Measurements from ENCODE around the gene CEMP1. TPM values are rescaled to one million over a fixed set of nuclear protein-coding genes. Genes with fewer than 3 reads are reported as not detected.

Gene CEMP1
- total RNA-seq, 1 donor from 2014 or later, result not detected

DNA sequence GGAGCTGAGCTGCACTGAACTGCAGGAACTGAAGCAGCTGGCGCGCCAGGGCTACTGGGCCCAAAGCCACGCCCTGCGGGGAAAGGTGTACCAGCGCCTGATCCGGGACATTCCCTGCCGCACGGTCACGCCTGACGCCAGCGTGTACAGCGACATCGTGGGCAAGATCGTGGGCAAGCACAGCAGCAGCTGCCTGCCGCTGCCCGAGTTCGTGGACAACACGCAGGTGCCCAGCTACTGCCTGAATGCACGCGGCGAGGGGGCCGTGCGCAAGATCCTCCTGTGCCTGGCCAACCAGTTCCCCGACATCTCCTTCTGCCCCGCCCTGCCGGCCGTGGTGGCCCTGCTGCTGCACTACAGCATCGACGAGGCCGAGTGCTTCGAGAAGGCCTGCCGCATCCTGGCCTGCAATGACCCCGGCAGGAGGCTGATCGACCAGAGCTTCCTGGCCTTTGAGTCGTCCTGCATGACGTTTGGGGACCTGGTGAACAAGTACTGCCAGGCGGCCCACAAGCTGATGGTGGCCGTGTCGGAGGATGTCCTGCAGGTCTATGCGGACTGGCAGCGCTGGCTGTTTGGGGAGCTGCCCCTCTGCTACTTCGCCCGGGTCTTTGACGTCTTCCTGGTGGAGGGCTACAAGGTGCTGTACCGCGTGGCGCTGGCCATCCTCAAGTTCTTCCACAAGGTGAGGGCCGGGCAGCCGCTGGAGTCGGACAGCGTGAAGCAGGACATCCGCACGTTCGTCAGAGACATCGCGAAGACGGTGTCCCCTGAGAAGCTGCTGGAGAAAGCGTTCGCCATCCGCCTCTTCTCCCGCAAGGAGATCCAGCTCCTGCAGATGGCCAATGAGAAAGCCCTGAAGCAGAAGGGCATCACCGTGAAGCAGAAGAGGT is 34.7 kb downstream of the CEMP1 start:
- peak; percentile 67 for DNase-seq (ENCODE audit: missing footprints)
- ATAC-seq, result no peak
- intact Hi-C loops (cut with DNase I), result loop anchor here (5.0 kb wide), 1 partner anchor 34 kb away; the partner anchor contains the start of gene TEDC2

DNA sequence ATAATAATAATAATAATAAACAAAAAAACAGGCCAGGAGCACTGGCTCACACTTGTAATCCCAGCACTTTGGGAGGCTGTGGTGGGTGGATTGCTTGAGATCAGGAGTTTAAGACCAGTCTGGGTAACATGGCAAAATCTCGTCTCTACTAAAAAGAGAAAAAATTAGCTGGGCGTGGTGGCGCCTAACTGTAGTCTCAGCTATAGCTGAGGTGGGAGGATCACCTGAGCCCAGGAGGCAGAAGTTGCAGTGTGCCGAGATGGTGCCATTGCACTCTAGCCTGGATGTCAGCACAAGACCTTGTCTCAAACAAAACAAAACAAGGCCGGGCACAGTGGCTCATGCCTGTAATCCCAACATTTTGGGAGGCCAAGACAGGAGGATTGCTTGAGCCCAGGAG is 36.2 kb downstream of the CEMP1 start:
- peak; percentile 40 for DNase-seq (ENCODE audit: missing footprints)
- ATAC-seq, result no peak
- intact Hi-C loops (cut with DNase I), result loop anchor here (5.0 kb wide), 1 partner anchor 33 kb away; the partner anchor contains the start of gene TEDC2

DNA sequence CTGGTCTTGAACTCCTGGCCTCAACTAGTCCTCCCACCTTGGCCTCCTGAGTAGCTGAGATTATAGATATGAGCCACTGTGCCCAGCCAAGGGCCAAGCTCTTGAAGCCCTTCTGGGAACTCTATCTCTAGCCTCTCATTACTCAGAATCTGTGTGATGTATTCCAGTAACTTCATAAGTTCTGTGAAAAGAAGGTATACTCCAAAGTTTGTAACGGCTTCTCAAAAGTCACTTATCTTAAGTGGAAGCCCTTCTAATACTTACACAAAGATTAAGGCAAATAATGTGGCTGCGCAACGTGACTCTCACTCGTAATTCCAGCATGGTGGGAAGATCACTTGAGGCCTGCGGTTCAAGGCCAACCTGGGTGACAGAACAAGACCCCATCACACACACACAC is 36.6 kb downstream of the CEMP1 start:
- ATAC-seq (no peak), DNase-seq (ENCODE audit: missing footprints) (no peak)
- intact Hi-C loops (cut with DNase I), result loop anchor here (5.0 kb wide), 1 partner anchor 32 kb away; the partner anchor contains the start of gene TEDC2

DNA sequence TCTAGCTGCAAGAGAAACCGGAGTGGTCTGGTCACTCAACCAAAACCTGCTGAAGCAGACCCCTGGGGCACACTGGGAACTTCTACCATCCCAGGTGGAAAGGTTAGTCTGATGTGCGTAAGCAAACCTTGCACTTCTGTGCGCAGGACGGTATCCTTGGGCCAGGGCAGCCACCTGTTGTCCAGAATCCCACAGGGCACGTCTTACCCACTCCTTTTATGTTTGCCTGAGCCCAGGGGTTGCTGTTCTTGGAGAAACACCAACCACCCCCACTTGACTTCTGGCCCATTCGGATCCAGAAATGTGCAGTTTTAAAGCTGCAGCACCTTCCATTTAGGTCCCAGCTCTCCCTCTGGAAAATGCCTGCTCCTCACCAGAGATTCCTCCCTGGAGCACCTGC is 37.6 kb downstream of the CEMP1 start:
- intact Hi-C loops (cut with DNase I), result no loop called here
- DNase-seq (ENCODE audit: missing footprints) (peak; percentile 49), ATAC-seq (no peak)

DNA sequence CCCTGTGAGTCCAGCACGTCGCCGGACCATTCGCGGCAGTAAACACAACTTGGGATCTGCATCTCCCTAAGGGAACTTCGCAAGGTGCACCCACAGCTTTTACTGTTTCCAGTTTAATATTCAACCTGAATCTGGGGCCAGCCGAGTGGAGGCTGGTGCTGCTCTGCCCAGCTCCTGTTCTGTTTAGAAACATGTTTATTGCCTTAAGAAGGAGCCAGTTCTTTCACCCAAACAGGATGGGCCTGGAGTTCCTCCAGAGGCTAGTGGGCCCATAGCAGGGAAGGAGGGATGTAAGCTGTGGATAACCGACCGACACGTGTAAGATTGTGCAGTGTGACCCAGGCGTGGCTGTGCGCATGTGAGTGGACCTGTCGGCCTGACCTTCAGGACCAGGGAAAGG is 38.9 kb downstream of the CEMP1 start:
- intact Hi-C loops (cut with DNase I), result no loop called here
- no peak for DNase-seq (ENCODE audit: missing footprints)
- ATAC-seq, result no peak

DNA sequence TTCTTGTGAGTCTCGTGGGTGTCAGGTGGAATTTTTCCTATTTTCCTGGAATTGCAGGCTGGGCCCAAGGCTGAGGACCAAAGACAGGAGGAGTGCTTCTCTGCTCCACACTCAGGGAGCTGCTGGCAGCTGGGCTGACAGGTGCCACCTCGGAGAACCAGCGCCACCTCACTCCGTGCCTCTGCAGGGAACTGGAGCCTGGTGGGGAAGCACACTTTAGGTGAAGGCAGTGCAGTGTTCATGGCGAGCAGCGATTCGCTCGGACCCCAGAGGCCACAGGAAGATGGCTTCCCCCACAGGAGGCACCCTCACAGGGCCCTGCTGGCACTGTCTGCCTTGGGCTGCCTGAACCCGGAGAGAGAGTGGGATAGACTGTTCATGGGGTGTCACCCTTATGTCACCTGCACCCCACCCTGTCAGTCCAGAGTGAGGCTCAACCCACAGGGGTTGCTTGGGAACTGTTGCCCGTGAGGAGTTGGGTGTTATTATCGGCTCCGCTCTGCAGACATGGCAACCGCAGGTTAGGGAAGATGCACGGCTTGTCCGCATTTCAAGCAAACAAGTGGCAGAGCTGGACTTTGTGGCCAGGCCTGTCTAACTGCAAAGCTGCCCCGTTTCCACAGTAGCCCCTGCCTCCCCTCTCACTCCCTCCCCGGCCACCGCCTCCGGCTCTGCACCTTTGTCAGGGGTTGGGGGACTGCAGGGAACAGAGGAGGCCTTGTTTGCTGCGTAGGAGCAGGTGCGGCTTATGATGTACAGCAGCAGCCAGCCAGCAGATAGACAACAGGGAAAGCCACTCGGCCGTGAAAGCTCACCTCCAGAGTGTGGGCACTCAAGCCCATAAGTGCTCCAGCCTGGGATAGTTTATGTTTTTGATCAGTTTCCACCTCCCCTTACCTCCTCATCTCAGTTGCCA is 40.8 kb downstream of the CEMP1 start:
- DNase-seq (ENCODE audit: missing footprints), result peak; percentile 62
- no peak for ATAC-seq
- intact Hi-C loops (cut with DNase I), result no loop called here

DNA sequence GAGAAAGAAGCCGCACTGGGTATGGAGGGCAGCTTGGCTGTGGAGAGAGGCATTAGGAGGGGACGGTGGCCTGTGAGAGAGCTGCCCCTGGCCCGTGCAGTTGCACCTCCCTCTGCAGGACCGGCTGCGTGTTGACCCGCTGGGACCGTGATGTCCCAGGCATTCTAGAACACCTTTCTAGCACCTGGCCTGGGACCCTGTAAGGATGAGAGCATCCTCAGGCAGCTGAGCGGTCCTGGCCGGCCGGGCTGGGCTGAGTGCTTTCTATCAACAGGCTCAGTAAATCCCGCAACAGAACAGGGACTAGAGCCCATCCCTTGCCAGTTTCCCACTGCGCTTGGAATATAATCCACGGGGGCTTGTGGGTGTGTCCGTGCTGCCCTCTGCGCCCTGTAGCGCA is 41.6 kb downstream of the CEMP1 start:
- DNase-seq (ENCODE audit: missing footprints) (peak; percentile 46), ATAC-seq (no peak)
- intact Hi-C loops (cut with DNase I), result no loop called here

DNA sequence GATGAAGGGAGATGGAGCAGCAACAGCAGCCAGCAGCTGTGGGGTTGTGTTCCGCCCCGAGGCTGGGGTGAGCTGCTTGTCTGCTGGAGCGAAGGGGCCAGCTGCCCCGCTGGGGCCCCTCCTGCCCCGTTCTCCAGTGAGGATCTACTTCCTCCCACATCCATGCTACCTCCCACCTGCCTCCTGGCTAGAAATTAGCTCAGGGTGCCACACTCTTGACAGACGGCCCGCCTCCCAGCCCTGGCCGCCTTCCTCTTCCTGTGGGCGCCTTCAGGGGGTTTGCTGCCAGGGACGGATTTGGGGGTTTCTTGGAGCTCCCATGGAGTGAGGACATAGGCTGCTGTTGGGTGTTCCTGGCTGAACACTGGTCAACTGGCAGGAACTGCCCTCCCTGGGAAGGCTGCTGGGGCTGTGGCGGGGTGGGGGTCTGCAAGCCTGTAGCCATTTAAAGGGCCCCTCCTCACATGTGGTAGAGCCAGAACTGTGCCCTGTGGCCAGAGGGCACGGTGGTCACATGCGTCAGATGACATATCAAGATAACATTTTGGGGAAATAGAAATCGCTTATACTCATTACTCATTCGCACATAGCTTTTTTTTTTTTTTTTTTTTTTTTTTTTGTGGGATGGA is 43.2 kb downstream of the CEMP1 start:
- DNase-seq (ENCODE audit: missing footprints) (peak; percentile 43), ATAC-seq (no peak)
- intact Hi-C loops (cut with DNase I), result no loop called here

DNA sequence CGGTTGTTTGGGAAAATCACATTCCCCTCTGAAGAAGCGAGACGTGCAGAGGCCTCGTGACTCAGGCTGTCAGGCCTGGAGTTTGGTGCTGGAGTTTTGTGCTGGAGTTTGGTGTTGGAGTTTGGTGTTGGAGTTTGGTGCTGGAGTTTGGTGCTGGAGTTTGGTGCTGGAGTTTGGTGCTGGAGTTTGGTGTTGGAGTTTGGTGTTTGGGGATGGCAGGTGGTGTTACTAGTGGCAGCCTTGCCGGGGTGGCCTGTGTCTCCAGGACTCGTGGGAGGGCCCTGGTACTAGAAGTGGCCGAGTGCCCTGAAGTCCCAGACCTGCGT is 43.7 kb downstream of the CEMP1 start:
- intact Hi-C loops (cut with DNase I), result no loop called here
- ATAC-seq (no peak), DNase-seq (ENCODE audit: missing footprints) (peak; percentile 11)

DNA sequence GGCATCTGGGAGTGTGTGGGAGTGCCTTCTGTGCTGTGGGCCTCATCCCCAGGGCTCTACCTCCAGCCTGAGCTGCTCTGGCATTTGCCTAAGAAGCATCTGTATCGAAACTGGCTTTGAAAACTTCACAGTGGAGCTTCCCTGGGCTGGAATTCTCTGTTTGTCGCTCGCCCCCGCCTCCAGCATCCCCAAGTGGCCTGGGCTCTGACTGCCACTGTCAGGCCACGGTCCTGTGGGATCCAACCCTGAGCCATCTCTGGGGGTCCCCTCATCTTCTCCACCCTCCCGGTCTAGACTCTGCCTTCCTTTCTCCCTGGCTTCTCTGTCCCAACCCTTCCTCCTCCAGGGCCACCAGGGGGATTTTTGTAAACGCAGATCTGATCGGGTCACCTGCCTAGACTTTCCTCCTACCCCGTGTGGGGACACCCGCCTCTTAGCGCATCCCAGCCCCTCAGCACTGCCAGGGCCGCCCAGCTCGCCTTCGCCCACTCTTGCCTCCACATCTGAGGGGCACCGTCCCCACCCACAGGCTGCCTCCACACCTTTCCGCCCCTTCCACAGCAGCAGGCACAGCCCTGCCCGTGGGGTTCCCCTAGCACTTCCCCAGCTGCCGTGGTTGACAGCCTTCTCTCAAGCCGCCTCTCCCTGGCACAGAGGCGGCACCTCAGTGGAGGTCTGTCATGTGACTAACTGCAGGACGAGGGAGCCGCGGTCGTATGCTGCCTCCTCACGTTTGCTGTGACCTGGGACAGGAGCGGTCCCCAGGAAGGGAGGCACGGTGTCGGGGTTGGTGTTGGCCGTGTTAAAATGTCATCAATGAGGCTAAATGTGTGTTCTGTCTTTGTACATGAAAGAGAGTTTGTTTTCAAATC is 44.3 kb downstream of the CEMP1 start:
- ATAC-seq (peak; percentile 69), DNase-seq (ENCODE audit: missing footprints) (peak; percentile 74)
- intact Hi-C loops (cut with DNase I), result no loop called here

DNA sequence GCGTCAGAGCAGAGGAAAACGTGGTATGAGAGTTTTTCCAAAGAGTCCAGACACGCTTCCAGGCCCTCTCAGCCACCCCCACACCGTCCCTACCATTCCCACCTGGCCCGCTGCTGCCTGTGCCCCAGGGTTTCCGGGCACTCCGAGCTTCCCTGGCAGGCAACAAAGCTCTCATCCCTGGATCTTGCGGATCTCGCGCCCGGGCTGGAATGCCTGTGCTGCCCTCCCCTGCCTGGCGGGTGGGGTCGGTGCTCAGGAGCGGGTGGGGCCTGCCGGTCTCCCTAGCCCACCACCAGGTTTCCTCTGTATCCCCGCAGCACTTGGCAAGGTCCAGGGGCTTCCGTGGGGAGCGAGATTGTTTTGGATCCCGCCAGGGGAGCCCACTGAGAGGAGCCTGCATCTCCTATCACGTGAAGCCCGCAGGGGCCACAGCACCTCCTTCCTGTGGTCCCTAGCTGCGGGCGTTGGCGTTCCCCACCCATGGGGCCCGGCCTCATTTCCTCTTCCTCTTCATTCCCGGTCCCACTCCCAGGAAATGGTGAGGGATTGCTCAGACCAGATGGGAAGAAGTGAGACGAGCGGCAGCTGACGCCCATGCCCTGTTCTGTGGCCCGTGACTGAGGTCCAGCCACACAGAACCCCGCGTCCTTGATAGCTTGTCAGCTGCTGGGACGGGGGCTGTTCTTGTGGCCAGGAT is 45.2 kb downstream of the CEMP1 start:
- DNase-seq (ENCODE audit: missing footprints), result peak; percentile 45
- intact Hi-C loops (cut with DNase I), result no loop called here
- no peak for ATAC-seq

DNA sequence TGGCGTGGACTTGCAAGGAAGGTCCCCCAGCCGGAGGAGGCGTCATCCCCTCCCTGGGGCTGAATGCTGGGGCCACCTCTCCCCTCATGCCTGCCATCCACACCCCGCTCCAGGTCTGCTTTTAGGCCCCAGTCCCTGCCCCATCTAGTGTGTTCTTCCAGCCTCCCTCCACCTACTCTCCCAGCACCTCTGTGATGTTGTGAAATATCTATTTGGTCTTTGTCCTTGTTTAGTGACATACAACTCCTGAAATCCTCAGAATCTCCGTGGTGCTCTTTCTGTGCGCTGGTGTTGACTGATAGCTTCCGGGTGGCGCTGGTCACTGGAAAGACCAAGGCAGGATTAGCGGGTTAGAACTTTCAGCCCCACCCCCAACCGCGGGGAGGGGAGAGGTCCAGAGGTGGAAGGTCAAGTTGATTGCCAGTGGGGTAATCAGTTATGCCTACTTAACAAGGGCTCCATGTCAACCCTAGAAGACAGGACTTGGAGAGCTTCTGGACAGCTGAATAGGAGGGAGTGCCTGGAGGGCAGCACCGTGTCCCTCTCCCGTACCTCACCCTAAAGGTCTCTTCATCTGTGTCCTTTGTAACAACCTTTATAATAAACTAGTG is 46.2 kb downstream of the CEMP1 start:
- no peak for ATAC-seq
- peak; percentile 32 for DNase-seq (ENCODE audit: missing footprints)
- intact Hi-C loops (cut with DNase I), result no loop called here

DNA sequence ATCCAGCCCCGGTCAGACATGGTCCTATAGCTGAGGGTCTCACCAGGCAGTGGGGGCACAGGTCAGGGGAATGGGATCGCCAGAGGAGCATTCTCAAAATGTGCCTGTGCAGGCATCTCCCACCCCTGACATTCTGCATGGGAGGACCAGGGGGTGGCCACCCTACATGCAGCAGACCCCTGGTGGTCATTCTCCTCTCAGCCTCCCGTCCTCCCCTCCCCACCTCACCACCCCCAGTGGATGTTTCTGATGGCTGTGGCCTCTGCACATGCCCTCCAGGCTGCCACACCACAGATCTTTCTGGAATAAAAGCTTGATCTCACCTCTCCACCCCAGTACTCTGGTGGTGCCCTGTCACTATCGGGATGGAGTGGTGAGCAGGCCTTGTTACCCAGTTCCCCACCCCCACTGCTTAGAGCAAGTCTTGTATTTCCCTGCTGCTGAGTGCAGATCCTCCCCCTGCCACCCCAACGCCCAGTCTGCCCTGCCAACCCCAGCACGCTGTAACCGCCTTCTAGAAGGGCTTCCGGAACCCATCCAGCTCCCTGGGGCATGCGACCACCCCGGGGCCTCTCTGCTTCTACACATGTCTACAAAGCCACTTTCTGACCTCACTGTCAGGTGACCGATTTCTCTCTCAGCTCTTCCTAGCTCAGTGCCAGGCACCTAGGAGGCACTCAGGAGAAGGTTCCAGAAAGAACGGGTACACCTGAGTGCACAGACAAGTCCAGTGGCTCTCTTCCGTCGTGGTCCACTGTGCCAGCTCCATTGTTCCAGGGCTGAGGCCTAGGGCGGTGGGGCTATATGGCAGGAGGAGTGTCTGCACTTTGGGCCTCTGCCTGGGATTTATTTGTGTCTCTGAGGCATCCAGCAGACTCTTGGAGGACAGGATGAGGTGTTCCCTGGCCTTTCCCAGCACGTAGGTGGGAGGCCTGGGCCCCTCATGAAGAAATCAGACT is 47.0 kb downstream of the CEMP1 start:
- peak; percentile 34 for DNase-seq (ENCODE audit: missing footprints)
- intact Hi-C loops (cut with DNase I), result no loop called here
- ATAC-seq, result no peak

DNA sequence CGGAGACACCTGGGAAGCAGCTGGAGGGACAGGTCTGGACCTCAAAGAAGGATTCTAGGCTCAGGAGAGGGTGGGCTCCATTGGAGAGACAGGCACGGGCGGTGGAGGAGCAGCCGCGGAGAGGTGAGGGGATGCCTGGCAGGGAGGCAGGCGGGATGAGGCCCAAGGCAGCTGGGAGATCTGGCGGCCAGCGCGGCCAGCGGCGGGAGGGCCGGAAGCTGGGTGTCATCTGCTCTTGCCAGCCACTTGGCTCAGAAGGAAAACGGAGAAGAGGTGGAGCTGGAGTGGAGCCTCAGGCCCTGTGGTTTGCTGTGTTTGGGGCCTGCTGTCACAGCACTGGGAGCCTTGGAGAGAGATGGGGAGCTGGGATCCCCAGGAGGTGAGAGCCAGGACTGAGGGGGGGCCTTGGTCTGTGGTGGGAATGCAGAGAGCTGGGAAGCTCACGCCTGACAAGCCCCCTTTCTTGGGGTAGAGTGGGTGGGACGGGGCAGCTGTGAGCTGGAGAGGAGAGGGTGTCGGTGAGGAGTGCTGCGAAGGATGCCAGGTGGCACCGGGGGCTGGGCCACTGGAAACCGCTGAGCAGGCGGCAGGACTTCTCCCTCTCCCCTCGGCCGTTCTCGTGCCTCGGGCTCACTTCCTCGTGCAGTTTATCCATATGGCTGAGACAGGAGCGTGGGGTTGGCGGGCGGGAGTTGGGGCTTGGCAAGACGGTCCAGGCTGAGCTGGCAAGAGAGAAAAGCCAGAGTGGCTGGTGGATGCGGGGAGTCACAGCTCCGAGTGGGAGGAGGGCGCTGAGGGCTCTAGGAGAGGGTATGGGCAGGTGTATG is 48.3 kb downstream of the CEMP1 start:
- ATAC-seq (peak; percentile 64), DNase-seq (ENCODE audit: missing footprints) (peak; percentile 77)
- intact Hi-C loops (cut with DNase I), result no loop called here

DNA sequence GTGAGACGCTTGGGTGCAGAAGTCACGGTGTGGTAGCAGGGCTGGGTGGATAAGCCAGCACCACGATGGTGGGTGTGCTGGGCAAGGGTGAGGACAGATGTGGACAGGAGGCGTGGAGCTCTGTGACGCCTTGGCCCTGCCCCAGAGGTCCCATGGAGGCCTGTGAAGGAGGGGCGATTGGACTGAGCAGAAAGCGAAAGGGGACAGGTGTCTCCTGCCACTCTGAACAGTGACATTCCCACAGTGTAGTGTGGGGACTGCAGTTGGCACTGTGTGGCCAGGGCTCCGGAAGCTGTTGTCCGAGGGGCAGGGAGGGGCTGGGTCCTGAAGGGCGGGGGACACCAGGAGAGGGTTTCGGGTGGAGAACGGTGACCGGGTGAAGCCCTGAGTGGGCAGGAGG is 49.0 kb downstream of the CEMP1 start:
- peak; percentile 39 for DNase-seq (ENCODE audit: missing footprints)
- intact Hi-C loops (cut with DNase I), result no loop called here
- no peak for ATAC-seq
